ENCODE data around the gene RER1. TPM values are rescaled to one million over a fixed set of nuclear protein-coding genes. Genes with fewer than 3 reads are reported as not detected.

Gene RER1
- polyA plus RNA-seq, 1 experiment, result 324 TPM

DNA sequence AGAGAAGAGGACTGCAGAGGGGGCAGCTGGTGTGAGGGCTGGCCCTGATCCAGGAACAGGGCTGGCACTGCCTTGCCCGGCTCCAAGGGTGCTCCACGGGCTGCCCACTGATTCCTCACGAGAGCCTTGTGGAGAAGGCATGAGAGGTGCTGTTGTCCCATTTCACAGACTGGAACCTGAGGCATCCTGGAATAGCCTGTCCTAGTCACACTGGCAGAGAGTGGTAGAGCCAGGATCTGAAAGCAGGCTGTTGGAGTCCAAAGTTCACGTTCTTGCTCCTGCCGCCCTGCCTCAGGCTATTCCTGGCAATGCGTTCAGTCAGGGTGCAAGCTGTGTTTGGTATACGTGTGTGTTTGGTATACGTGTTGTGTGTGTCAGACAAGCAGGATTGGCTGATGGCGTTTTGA is 1.8 kb downstream of the RER1 start:
- Histone ChIP-seq H3K27me3 (ENCODE audit: control insufficient read depth, insufficient read depth, low read length) (no peaks in the 10 kb centered on the region), H3K4me3 (ENCODE audit: low read depth, low read length) (peak overlapping the region; percentile 5; the same call in 1 of the 2 replicates), H3K27ac (ENCODE audit: low read depth, low read length) (no peak overlapping the region), H3K9me3 (ENCODE audit: control insufficient read depth, insufficient read depth, low read length) (no peaks in the 10 kb centered on the region)
- TF ChIP-seq, protein P1, sequence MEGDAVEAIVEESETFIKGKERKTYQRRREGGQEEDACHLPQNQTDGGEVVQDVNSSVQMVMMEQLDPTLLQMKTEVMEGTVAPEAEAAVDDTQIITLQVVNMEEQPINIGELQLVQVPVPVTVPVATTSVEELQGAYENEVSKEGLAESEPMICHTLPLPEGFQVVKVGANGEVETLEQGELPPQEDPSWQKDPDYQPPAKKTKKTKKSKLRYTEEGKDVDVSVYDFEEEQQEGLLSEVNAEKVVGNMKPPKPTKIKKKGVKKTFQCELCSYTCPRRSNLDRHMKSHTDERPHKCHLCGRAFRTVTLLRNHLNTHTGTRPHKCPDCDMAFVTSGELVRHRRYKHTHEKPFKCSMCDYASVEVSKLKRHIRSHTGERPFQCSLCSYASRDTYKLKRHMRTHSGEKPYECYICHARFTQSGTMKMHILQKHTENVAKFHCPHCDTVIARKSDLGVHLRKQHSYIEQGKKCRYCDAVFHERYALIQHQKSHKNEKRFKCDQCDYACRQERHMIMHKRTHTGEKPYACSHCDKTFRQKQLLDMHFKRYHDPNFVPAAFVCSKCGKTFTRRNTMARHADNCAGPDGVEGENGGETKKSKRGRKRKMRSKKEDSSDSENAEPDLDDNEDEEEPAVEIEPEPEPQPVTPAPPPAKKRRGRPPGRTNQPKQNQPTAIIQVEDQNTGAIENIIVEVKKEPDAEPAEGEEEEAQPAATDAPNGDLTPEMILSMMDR (IDR thresholded peaks at IDR 0.05; ENCODE audit: low read depth, low read length), result no peak
- ChIA-PET POLR2A (no interaction called here), CTCF (interaction anchor here (0.7 to 2.8 kb wide), 4 partner anchors 12 to 198 kb away, joined by 3 to 12 read pairs (median 6); partner anchors contain the start of gene FAAP20)
- DNase-seq (ENCODE audit: low read depth, low spot score), result no peak

DNA sequence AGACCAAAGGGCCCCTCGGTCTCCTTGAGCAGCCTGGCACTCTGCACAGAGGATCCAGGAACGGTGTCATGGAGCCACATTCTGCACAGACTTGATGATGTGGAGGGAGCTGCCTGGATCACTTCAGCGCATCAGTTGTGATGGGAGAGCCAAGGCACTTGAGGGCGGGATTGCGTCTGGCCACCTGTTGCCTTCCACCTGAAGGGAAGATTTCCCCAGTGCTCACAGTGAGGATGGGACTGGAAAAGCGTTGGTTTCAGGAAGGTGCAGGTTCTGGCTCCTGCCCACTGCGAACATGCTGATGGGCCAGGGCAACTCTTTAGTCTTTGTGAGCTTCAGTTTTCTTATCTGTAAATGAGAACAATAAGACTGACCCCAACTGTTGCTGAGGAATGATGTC is 2.6 kb downstream of the RER1 start:
- TF ChIP-seq, protein P1 (IDR thresholded peaks at IDR 0.05; ENCODE audit: low read depth, low read length), result no peak
- CTCF ChIA-PET, result interaction anchor here (0.7 to 2.8 kb wide), 2 partner anchors 13 to 193 kb away, joined by 3 to 12 read pairs; no protein-coding TSS in a partner anchor
- no peak overlapping the region for H3K4me3 ChIP-seq (ENCODE audit: low read depth, low read length)
- H3K9me3 ChIP-seq (ENCODE audit: control insufficient read depth, insufficient read depth, low read length), result no peaks in the 10 kb centered on the region
- POLR2A ChIA-PET, result no interaction called here
- no peak for DNase-seq (ENCODE audit: low read depth, low spot score)
- H3K27me3 ChIP-seq (ENCODE audit: control insufficient read depth, insufficient read depth, low read length), result no peaks in the 10 kb centered on the region
- no peak overlapping the region for H3K27ac ChIP-seq (ENCODE audit: low read depth, low read length)

DNA sequence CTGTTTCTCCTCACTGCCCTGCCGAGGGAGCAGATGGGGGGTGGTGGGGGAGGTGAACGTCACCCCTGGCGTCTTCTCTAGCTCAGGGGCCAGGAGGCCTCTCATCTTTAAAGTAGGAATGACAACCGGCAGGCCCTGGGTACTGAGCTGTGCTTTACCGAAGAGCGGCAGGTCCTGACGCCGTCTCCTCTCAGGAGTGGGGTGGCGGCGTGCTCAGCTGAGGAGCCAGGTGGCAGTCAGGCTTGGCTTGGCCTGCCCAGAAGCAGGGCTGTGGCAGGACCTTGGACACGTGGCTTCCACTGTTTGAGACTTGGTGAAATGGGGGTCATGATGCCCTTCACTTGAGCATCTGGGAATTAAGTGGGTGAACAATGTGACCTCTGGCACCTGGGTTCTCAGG is 3.1 kb downstream of the RER1 start:
- Histone ChIP-seq H3K9me3 (ENCODE audit: control insufficient read depth, insufficient read depth, low read length) (no peaks in the 10 kb centered on the region), H3K4me3 (ENCODE audit: low read depth, low read length) (no peak overlapping the region), H3K27me3 (ENCODE audit: control insufficient read depth, insufficient read depth, low read length) (no peaks in the 10 kb centered on the region), H3K27ac (ENCODE audit: low read depth, low read length) (no peak overlapping the region)
- TF ChIP-seq, protein P1 (IDR thresholded peaks at IDR 0.05; ENCODE audit: low read depth, low read length), result no peak
- POLR2A ChIA-PET, result interaction anchor here (0.6 kb wide), 1 partner anchor 12 kb away, joined by 3 read pairs; no protein-coding TSS in a partner anchor
- CTCF ChIA-PET, result interaction anchor here (2.8 kb wide), 1 partner anchor 13 kb away, joined by 12 read pairs; no protein-coding TSS in a partner anchor
- DNase-seq (ENCODE audit: low read depth, low spot score), result no peak

DNA sequence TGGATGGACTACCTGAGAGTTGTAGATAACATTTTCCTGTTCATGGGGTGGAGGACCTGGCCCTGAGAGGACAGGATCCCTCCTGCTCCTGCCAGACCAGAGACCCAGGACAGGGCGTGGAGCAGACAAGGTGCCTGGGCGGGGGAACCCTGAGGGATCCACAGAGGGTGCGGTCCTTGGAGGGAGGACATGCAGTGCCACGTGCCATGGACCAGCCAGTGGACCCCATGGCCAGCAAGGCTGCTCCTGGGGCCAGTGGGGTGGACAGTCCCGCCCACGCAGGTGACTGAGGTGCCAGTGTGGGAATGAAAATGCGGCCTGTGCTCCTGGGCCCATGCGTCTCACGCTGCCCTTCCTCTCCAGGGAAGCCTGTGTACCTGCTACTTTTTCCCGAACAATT is 3.6 kb downstream of the RER1 start:
- Histone ChIP-seq H3K27ac (ENCODE audit: low read depth, low read length) (no peak overlapping the region), H3K27me3 (ENCODE audit: control insufficient read depth, insufficient read depth, low read length) (no peaks in the 10 kb centered on the region), H3K4me3 (ENCODE audit: low read depth, low read length) (no peak overlapping the region), H3K9me3 (ENCODE audit: control insufficient read depth, insufficient read depth, low read length) (no peaks in the 10 kb centered on the region)
- POLR2A ChIA-PET, result interaction anchor here (0.6 kb wide), 1 partner anchor 12 kb away, joined by 3 read pairs; no protein-coding TSS in a partner anchor
- CTCF ChIA-PET, result no interaction called here
- no peak for DNase-seq (ENCODE audit: low read depth, low spot score)
- TF ChIP-seq, protein P1 (IDR thresholded peaks at IDR 0.05; ENCODE audit: low read depth, low read length), result no peak

DNA sequence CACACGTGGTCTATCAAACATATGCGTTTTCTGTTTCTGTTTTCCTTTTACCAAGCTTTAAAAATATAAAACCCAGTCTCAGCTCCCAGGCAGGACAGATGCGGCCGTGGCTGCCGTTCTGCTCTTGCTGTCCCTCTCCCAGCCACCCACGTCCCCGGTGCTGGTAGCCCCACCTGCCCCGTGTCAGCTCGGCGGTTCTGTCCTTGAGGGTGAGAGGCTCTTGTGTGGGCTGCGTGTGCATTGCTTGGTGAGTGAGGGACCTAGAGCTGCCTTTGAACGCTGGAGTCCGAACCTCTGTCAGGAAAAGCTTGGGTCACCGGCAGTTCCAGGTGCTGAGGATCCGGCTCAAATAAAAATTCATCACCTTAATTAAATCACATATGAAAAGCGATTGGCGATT is 4.4 kb downstream of the RER1 start:
- no peak for DNase-seq (ENCODE audit: low read depth, low spot score)
- POLR2A ChIA-PET, result no interaction called here
- Histone ChIP-seq H3K4me3 (ENCODE audit: low read depth, low read length) (no peak overlapping the region), H3K9me3 (ENCODE audit: control insufficient read depth, insufficient read depth, low read length) (no peaks in the 10 kb centered on the region), H3K27me3 (ENCODE audit: control insufficient read depth, insufficient read depth, low read length) (no peaks in the 10 kb centered on the region), H3K27ac (ENCODE audit: low read depth, low read length) (peak overlapping the region; percentile 21)
- CTCF ChIA-PET, result interaction anchor here (0.9 kb wide), 1 partner anchor 14 kb away, joined by 3 read pairs; no protein-coding TSS in a partner anchor
- TF ChIP-seq, protein P1 (IDR thresholded peaks at IDR 0.05; ENCODE audit: low read depth, low read length), result no peak
